ENCODE results near the gene TRAPPC1. TPM values are rescaled to one million over a fixed set of nuclear protein-coding genes. Genes with fewer than 3 reads are reported as not detected.
A peak's percentile ranks its signal among the peaks of the same experiment; 100 is the strongest.

TRAPPC1 gene, protein sequence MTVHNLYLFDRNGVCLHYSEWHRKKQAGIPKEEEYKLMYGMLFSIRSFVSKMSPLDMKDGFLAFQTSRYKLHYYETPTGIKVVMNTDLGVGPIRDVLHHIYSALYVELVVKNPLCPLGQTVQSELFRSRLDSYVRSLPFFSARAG
- total RNA-seq (2022) (87.8 and 106 TPM in 2 replicates), Bru-seq, nascent RNA (percentile 76 among the genes with signal in this experiment), BruChase-seq, experiment 1, labeled RNA remaining after a 6-hour chase (percentile 91 among the genes with signal in this experiment), BruChase-seq, experiment 2, labeled RNA remaining after a 2-hour chase (percentile 81 among the genes with signal in this experiment)
- long read RNA-seq, transcript TRAPPC1-201 (4 exons, 811 nt): major isoform, 67 of 80 reads
- long read RNA-seq, transcript TRAPPC1-202 (5 exons, 759 nt): minor isoform, 9 of 80 reads
- long read RNA-seq, partial matches to known transcripts: 2 of 80 reads
- long read RNA-seq, other reads (novel, unspliced or antisense): 2 of 80 reads

- intact Hi-C loops (cut with micrococcal nuclease; ENCODE audit: unreplicated experiment): loop anchor here (10.0 kb wide), 1 partner anchor 47 kb away; the partner anchor contains the start of gene CHD3
- CTCF ChIA-PET: interaction anchor here (0.6 to 2.6 kb wide), 6 partner anchors 48 to 187 kb away, joined by 3 to 16 read pairs (median 3); no protein-coding TSS in a partner anchor
- peaks cover 20% of the 10 kb centered on the region for H3K4me1 Mint-ChIP-seq (ENCODE audit: low read depth, unreplicated experiment)
- no TSS peak for BruUV-seq (replicated peaks)
- H3K36me3 Mint-ChIP-seq (ENCODE audit: insufficient read depth, unreplicated experiment): peaks cover 47% of the 10 kb centered on the region
- no peak for TF ChIP-seq CTCF (IDR thresholded peaks at IDR 0.05; ENCODE audit: unreplicated experiment)
- peak within 1 kb of the TSS; percentile 85 for H3K27ac Mint-ChIP-seq (ENCODE audit: unreplicated experiment)
- peak within 1 kb of the TSS; percentile 91 for H3K4me3 Mint-ChIP-seq (ENCODE audit: low read depth, unreplicated experiment)
- H3K27me3 Mint-ChIP-seq (ENCODE audit: unreplicated experiment): no peaks in the 10 kb centered on the region
- DNase-seq: peak; percentile 96
- no peaks in the 10 kb centered on the region for H3K9me3 Mint-ChIP-seq (ENCODE audit: low read depth, unreplicated experiment)
These were observed at the start of gene TRAPPC1, which contains the start of gene CNTROB for GRCh38 chr17:7931709-7932482. TSS of gene TRAPPC1 (minus strand) at chr17:7931946. CDS start at chr17:7931829, 117 bp downstream. TSS of gene CNTROB (plus strand) at chr17:7932206. CDS start at chr17:7933080, 874 bp downstream.

GRCh38 chr17:7977805-7978204 is 46.1 kb upstream of the TRAPPC1 start:
- Mint-ChIP-seq H3K27me3 (ENCODE audit: unreplicated experiment) (peaks cover 16% of the 10 kb centered on the region), H3K9me3 (ENCODE audit: low read depth, unreplicated experiment) (peaks cover 4% of the 10 kb centered on the region), H3K27ac (ENCODE audit: unreplicated experiment) (no peak overlapping the region), H3K4me3 (ENCODE audit: low read depth, unreplicated experiment) (no peak overlapping the region), H3K4me1 (ENCODE audit: low read depth, unreplicated experiment) (peaks cover 11% of the 10 kb centered on the region), H3K36me3 (ENCODE audit: insufficient read depth, unreplicated experiment) (no peaks in the 10 kb centered on the region)
- TF ChIP-seq CTCF (IDR thresholded peaks at IDR 0.05; ENCODE audit: unreplicated experiment): no peak
- CTCF ChIA-PET: no interaction called here
- no peak for DNase-seq
- intact Hi-C loops (cut with micrococcal nuclease; ENCODE audit: unreplicated experiment): no loop called here
- no TSS peak for BruUV-seq (replicated peaks)

DNA sequence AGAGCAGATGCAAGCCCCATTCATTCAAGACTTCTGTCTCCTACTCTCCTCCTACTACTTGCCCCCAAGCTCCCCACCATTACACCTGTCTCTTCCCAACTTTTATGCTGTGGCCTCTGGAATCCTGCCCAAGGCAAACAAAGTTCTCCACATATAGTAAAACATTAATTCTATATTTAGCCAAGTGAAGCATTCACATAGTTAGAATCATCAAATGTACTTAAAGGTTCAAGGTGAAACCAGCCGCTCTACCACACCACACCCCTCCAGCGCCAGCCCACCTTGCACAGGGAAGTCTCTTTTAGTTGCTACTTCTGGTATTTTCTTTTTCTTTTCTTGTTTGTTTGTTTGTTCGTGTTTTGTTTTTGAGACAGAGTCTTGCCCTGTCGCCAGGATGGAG is 45.3 kb upstream of the TRAPPC1 start:
- Mint-ChIP-seq H3K4me3 (ENCODE audit: low read depth, unreplicated experiment) (no peak overlapping the region), H3K36me3 (ENCODE audit: insufficient read depth, unreplicated experiment) (no peaks in the 10 kb centered on the region), H3K27ac (ENCODE audit: unreplicated experiment) (no peak overlapping the region), H3K9me3 (ENCODE audit: low read depth, unreplicated experiment) (peaks cover 4% of the 10 kb centered on the region), H3K4me1 (ENCODE audit: low read depth, unreplicated experiment) (peaks cover 4% of the 10 kb centered on the region), H3K27me3 (ENCODE audit: unreplicated experiment) (peaks cover 18% of the 10 kb centered on the region)
- no TSS peak for BruUV-seq (replicated peaks)
- CTCF ChIA-PET: no interaction called here
- intact Hi-C loops (cut with micrococcal nuclease; ENCODE audit: unreplicated experiment): no loop called here
- TF ChIP-seq CTCF (IDR thresholded peaks at IDR 0.05; ENCODE audit: unreplicated experiment): no peak
- DNase-seq: no peak

- no TSS peak for BruUV-seq (replicated peaks)
- CTCF ChIA-PET: no interaction called here
- no peak overlapping the region for H3K27ac Mint-ChIP-seq (ENCODE audit: unreplicated experiment)
- no peaks in the 10 kb centered on the region for H3K4me1 Mint-ChIP-seq (ENCODE audit: low read depth, unreplicated experiment)
- peaks cover 27% of the 10 kb centered on the region for H3K27me3 Mint-ChIP-seq (ENCODE audit: unreplicated experiment)
- DNase-seq: no peak
- H3K9me3 Mint-ChIP-seq (ENCODE audit: low read depth, unreplicated experiment): peaks cover 4% of the 10 kb centered on the region
- no peaks in the 10 kb centered on the region for H3K36me3 Mint-ChIP-seq (ENCODE audit: insufficient read depth, unreplicated experiment)
- no peak overlapping the region for H3K4me3 Mint-ChIP-seq (ENCODE audit: low read depth, unreplicated experiment)
- intact Hi-C loops (cut with micrococcal nuclease; ENCODE audit: unreplicated experiment): no loop called here
- no peak for TF ChIP-seq CTCF (IDR thresholded peaks at IDR 0.05; ENCODE audit: unreplicated experiment)
These were observed 42.9 kb upstream of the TRAPPC1 start for GRCh38 chr17:7974638-7975131.
